ENCODE data around the gene ELOVL2. TPM values are rescaled to one million over a fixed set of nuclear protein-coding genes. Genes with fewer than 3 reads are reported as not detected.

The ELOVL2 gene
- total RNA-seq, 1 experiment from 2014 or later: 0.41 TPM

DNA sequence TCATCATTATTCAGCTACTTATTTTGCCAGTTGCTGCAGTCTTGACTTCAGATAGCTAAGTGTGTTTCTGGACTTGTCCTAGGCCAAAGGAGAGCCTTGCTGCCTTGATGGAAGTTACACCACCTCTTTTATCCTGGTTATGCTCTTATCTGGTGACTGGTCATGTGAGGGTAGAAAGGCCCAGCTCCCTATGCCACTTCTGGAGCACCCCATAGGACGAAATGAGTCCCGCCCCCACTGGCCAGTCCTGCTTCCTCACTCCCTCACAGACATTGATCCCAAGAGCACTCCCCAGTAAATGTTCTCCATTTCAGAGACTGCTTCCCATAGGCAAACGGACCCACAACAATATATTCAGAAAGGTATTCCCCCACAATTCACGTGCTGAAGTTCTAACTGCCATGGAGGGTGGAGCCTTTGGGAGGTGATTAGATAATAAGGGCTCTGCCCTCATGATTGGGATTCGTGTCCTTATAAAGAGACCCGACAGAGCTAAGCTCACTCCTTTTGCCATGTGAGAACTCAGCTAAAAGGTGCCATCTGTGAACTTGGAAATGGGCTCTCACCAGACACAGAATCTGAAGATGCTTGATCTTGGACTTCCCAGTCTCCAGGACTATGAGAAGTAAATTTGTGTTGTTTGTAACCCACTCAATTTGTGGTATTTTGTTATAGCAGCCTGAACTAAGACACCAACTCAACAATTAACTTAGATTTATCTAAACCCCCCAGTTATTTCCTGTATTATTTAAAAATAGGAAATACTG, 21.5 kb upstream of the ELOVL2 start:
- Histone ChIP-seq H3K4me3 (no peak overlapping the region), H3K9me2 (ENCODE audit: insufficient read depth) (no peaks in the 10 kb centered on the region), H3K27me3 (ENCODE audit: insufficient read depth, low read depth) (no peaks in the 10 kb centered on the region), H3K27ac (no peak overlapping the region), H3K79me2 (ENCODE audit: low read depth) (no peaks in the 10 kb centered on the region), H3K4me2 (no peak overlapping the region), H3K36me3 (ENCODE audit: low read depth) (no peaks in the 10 kb centered on the region), H3K9me3 (ENCODE audit: insufficient read depth, low read depth) (no peaks in the 10 kb centered on the region), H2AFZ (no peak overlapping the region), H3F3A (ENCODE audit: insufficient read depth, low read depth) (no peaks in the 10 kb centered on the region), H4K20me1 (ENCODE audit: insufficient read depth) (no peaks in the 10 kb centered on the region), H3K4me1 (replicated peaks; ENCODE audit: insufficient read depth) (no peaks in the 10 kb centered on the region)
- no peak for TF ChIP-seq EZH2 (IDR thresholded peaks at IDR 0.05; ENCODE audit: low read depth)
- TF ChIP-seq, protein P1, sequence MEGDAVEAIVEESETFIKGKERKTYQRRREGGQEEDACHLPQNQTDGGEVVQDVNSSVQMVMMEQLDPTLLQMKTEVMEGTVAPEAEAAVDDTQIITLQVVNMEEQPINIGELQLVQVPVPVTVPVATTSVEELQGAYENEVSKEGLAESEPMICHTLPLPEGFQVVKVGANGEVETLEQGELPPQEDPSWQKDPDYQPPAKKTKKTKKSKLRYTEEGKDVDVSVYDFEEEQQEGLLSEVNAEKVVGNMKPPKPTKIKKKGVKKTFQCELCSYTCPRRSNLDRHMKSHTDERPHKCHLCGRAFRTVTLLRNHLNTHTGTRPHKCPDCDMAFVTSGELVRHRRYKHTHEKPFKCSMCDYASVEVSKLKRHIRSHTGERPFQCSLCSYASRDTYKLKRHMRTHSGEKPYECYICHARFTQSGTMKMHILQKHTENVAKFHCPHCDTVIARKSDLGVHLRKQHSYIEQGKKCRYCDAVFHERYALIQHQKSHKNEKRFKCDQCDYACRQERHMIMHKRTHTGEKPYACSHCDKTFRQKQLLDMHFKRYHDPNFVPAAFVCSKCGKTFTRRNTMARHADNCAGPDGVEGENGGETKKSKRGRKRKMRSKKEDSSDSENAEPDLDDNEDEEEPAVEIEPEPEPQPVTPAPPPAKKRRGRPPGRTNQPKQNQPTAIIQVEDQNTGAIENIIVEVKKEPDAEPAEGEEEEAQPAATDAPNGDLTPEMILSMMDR (conservative IDR thresholded peaks at IDR 0.05): no peak
- no peak for DNase-seq
- CTCF ChIA-PET: interaction anchor here (0.5 to 0.9 kb wide), 5 partner anchors 371 to 1686 kb away, joined by 3 to 18 read pairs (median 3); partner anchors contain the start of gene PAK1IP1
- POLR2A ChIA-PET (ENCODE audit: unreplicated experiment): interaction anchor here (0.8 kb wide), 1 partner anchor 31 kb away, joined by 5 read pairs; no protein-coding TSS in a partner anchor
- no TSS peak for BruUV-seq (replicated peaks)
- intact Hi-C loops (cut with micrococcal nuclease; ENCODE audit: unreplicated experiment): loop anchor here (5.0 to 10.0 kb wide), 2 partner anchors 261 to 628 kb away; no protein-coding TSS in a partner anchor

DNA sequence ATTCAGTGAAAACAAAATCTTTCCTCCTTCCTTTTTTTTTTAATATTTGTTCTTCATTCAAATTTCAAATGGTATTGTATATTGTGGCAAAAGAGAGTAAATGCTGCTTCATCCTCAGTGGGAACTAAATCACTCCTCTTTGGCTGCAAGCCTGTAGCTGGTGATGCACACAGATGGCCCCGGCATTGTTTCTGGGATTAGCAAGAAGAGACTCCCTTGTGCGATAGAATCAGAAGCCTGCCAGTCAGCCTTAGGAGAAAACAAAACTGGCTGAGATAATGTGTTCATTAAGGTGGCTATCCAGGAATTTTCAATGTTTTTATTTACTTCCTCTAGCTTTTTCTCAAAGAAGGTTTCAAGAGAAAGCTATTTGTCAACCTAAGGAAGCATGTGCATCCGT, 20.7 kb upstream of the ELOVL2 start:
- Histone ChIP-seq H3K27me3 (ENCODE audit: insufficient read depth, low read depth) (no peaks in the 10 kb centered on the region), H2AFZ (no peak overlapping the region), H3K27ac (no peak overlapping the region), H3K9me3 (ENCODE audit: insufficient read depth, low read depth) (no peaks in the 10 kb centered on the region), H3K9me2 (ENCODE audit: insufficient read depth) (no peaks in the 10 kb centered on the region), H3K4me3 (no peak overlapping the region), H3F3A (ENCODE audit: insufficient read depth, low read depth) (no peaks in the 10 kb centered on the region), H3K4me1 (replicated peaks; ENCODE audit: insufficient read depth) (no peaks in the 10 kb centered on the region), H3K79me2 (ENCODE audit: low read depth) (no peaks in the 10 kb centered on the region), H3K36me3 (ENCODE audit: low read depth) (no peaks in the 10 kb centered on the region), H4K20me1 (ENCODE audit: insufficient read depth) (no peaks in the 10 kb centered on the region), H3K4me2 (no peak overlapping the region)
- POLR2A ChIA-PET (ENCODE audit: unreplicated experiment): no interaction called here
- no TSS peak for BruUV-seq (replicated peaks)
- DNase-seq: no peak
- CTCF ChIA-PET: interaction anchor here (0.6 to 0.9 kb wide), 2 partner anchors 501 to 565 kb away, joined by 3 read pairs; no protein-coding TSS in a partner anchor
- intact Hi-C loops (cut with micrococcal nuclease; ENCODE audit: unreplicated experiment): loop anchor here (5.0 to 10.0 kb wide), 2 partner anchors 260 to 628 kb away; no protein-coding TSS in a partner anchor
- TF ChIP-seq, protein P1 (conservative IDR thresholded peaks at IDR 0.05): no peak

DNA sequence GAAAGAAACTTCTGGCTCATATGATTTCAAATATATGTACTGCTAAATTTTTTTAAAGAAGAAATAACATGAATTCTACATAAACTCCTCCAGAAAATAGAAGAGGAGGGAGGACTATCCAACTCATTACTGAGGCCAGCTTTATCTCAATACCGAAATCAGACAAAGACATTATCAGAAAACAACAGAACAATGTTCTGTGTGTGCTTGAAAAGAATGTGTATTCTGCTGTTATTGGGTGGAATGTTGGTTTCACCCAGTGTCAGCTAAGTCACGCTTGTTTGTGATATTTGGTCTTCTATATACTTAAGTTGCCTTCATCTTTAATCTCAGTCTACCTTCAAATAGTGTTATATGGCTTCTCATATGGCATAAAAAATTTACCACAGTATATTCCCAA, 18.6 kb upstream of the ELOVL2 start:
- Histone ChIP-seq H3K36me3 (ENCODE audit: low read depth) (no peaks in the 10 kb centered on the region), H3K9me3 (ENCODE audit: insufficient read depth, low read depth) (no peaks in the 10 kb centered on the region), H4K20me1 (ENCODE audit: insufficient read depth) (no peaks in the 10 kb centered on the region), H3K27ac (no peak overlapping the region), H3K4me2 (no peak overlapping the region), H3K4me1 (replicated peaks; ENCODE audit: insufficient read depth) (no peaks in the 10 kb centered on the region), H3K79me2 (ENCODE audit: low read depth) (no peaks in the 10 kb centered on the region), H2AFZ (no peak overlapping the region), H3F3A (ENCODE audit: insufficient read depth, low read depth) (no peaks in the 10 kb centered on the region), H3K27me3 (ENCODE audit: insufficient read depth, low read depth) (no peaks in the 10 kb centered on the region), H3K4me3 (no peak overlapping the region), H3K9me2 (ENCODE audit: insufficient read depth) (no peaks in the 10 kb centered on the region)
- no peak for DNase-seq
- ChIA-PET CTCF (no interaction called here), POLR2A (ENCODE audit: unreplicated experiment) (no interaction called here)
- BruUV-seq (replicated peaks): no TSS peak
- intact Hi-C loops (cut with micrococcal nuclease; ENCODE audit: unreplicated experiment): loop anchor here (10.0 kb wide), 1 partner anchor 258 kb away; no protein-coding TSS in a partner anchor
- TF ChIP-seq, protein P1 (conservative IDR thresholded peaks at IDR 0.05): no peak
- TF ChIP-seq EZH2 (IDR thresholded peaks at IDR 0.05; ENCODE audit: low read depth): no peak
